Right lobe of liver (tissue), 6 donors: ENCODE data around the gene PSMG4. TPM values are rescaled to one million over a fixed set of nuclear protein-coding genes. Genes with fewer than 3 reads are reported as not detected.
A peak's percentile ranks its signal among the peaks of the same experiment; 100 is the strongest.

Experiments used
- ATAC-seq, 4 donors: fragments of 200-7000 bp; cut with Tn5 transposase; one replicate each; pipeline ENCODE4 v1.9.1; 2020; ENCODE audit warnings: mild to moderate bottlenecking in 4 of 4, moderate library complexity in 4 of 4
- DNase-seq, 3 donors: peaks; one replicate each; pipeline ENCODE4 v3.0.0-alpha.2; 2020
- H3K27ac ChIP-seq, 3 donors: fragments of 200-600 bp; one replicate each; pipeline ENCODE4 v1.8.0; 2022
- H3K27me3 ChIP-seq, 2 donors: fragments of 200-600 bp; one replicate each; pipeline ENCODE4 v1.8.0; 2022
- H3K36me3 ChIP-seq, 4 donors: fragments of 200-600 bp; sonication (generic) in 1 of 4; one replicate each; pipeline versions ENCODE4 v1.5.1 to v1.8.0; 2017 to 2022; ENCODE audit warnings: control low read depth in 1 of 4
- H3K4me1 ChIP-seq, 4 donors: fragments of 200-600 bp; sonication (generic) in 1 of 4; one replicate each; pipeline versions ENCODE4 v1.5.1 to v1.8.0; 2017 to 2022; ENCODE audit warnings: control low read depth in 1 of 4
- H3K4me3 ChIP-seq, 3 donors: fragments of 200-600 bp; one replicate each; pipeline ENCODE4 v1.8.0; 2022
- H3K9me3 ChIP-seq, 4 donors: fragments of 200-600 bp; sonication (generic) in 1 of 4; one replicate each; pipeline versions ENCODE4 v1.5.1 to v1.8.0; 2017 to 2022; ENCODE audit warnings: control low read depth in 1 of 4
- CTCF ChIP-seq, 4 donors: fragments of 200-600 bp in 3 of 4; fragments of 450-650 bp in 1 of 4; IDR thresholded peaks; one replicate each; pipeline versions ENCODE4 v1.5.1 to v1.8.0; 2016 to 2022; ENCODE audit warnings: antibody characterized with exemption in 4 of 4, mild to moderate bottlenecking in 2 of 4
- POLR2A ChIP-seq: fragments of 450-650 bp; IDR thresholded peaks from one replicate; pipeline ENCODE4 v1.6.1; 2017; ENCODE audit warnings: antibody characterized with exemption, mild to moderate bottlenecking
- WGBS: methylation state at CpG from one replicate; pipeline ENCODE4 v1.1.6; 2018; ENCODE audit warnings: low coverage, low lambda C conversion rate; ENCODE audit not compliant: insufficient coverage; ENCODE audit errors: missing lambda C conversion rate; 5-methylcytosine and 5-hydroxymethylcytosine counted together
- intact Hi-C, 2 donors: fragments of 100-400 bp; cut with DNase I; formaldehyde crosslinking; loops; one replicate each; pipeline versions ENCODE4 v1.11.2 to v1.14.1; 2022
- long read RNA-seq: library from polyadenylated mRNA; unstranded; transcript quantifications from one replicate; pipeline ENCODE4 v2.0.0, GENCODE V29; 2019
- total RNA-seq, 6 experiments: library from RNA; depleted of rRNA in 2 of 6; stranded (reverse); fragments of >200 nt in 2 of 6; fragmentation: NEBNext Ultra II Directional in 3 of 6; extraction: Animal tissue kit (Norgen Biotek cat#: 25700) in 3 of 6; gene quantifications; one replicate each; pipeline versions ENCODE4 v1.1.0 to v1.2.4, GENCODE V29; 2016 to 2023
- donor health status: DM: no; HTN: yes; CAD: no.
- donor health status: DM: no; HTN: no; CAD: no.
- donor health status: DM: no; HTN: no; CAD: no.
- donor health status: DM: no; HTN: yes; CAD: no.
- donor health status: DM: no; HTN: yes; CAD: no.

The PSMG4 gene
- total RNA-seq, result 10 to 100 TPM in 5 of 6 experiments, 1 to 10 TPM in 1; 9.4 to 15.4 (median 11.0) TPM
- long read RNA-seq, partial matches to known transcripts, result 0 of 10 reads
- long read RNA-seq, other reads (novel, unspliced or antisense), result 1 of 10 reads

- 0% methylated on average over 6 of the region's 80 CpGs for WGBS
- Histone ChIP-seq H3K9me3 (no peaks in the 10 kb centered on the region), H3K27ac (peak within 1 kb of the TSS; percentile 56 to 83 (median 80)), H3K4me1 (peaks cover 0 to 20% (median 10%) of the 10 kb centered on the region in 4 donors), H3K4me3 (peak within 1 kb of the TSS; percentile 94 to 98 (median 97)), H3K36me3 (peaks cover 0 to 4% (median 0%) of the 10 kb centered on the region in 4 donors), H3K27me3 (no peaks in the 10 kb centered on the region)
- intact Hi-C loops, result loop anchor here in 1 of 2 donors (10.0 kb wide), 1 partner anchor 134 kb away; no protein-coding TSS in a partner anchor
- DNase-seq (peak; percentile 97 to 98 (median 98)), ATAC-seq (peak; percentile 96 to 98 (median 98))
- TF ChIP-seq CTCF (IDR thresholded peaks at IDR 0.05) (no peak), POLR2A (peak; percentile 51)
Measured at GRCh38 chr6:3258720-3259490, at the start of gene PSMG4. PSMG4 (plus strand) TSS chr6:3258947; CDS start chr6:3259023, 76 bp downstream.

- Histone ChIP-seq H3K27ac (no peak overlapping the region), H3K4me1 (no peaks in the 10 kb centered on the region), H3K9me3 (no peaks in the 10 kb centered on the region), H3K4me3 (no peak overlapping the region), H3K27me3 (no peaks in the 10 kb centered on the region), H3K36me3 (no peaks in the 10 kb centered on the region)
- TF ChIP-seq POLR2A, result no peak
- TF ChIP-seq CTCF (IDR thresholded peaks at IDR 0.05), result no peak
- WGBS, result 57% methylated on average over 14 of the region's 17 CpGs
- DNase-seq (no peak), ATAC-seq (peak in 1 of 4 donors; percentile 45)
- intact Hi-C loops, result no loop called here
Measured at GRCh38 chr6:3209114-3210023, 49.4 kb upstream of the PSMG4 start.

- no peak overlapping the region for H3K27ac ChIP-seq
- ATAC-seq (no peak), DNase-seq (no peak)
- H3K9me3 ChIP-seq, result no peaks in the 10 kb centered on the region
- WGBS, result 90% methylated on average over 2 of the region's 9 CpGs
- H3K27me3 ChIP-seq, result no peaks in the 10 kb centered on the region
- H3K4me3 ChIP-seq, result no peak overlapping the region
- H3K36me3 ChIP-seq, result no peaks in the 10 kb centered on the region
- H3K4me1 ChIP-seq, result no peaks in the 10 kb centered on the region
- TF ChIP-seq POLR2A, result no peak
- no peak for TF ChIP-seq CTCF (IDR thresholded peaks at IDR 0.05)
- intact Hi-C loops, result no loop called here
Measured at GRCh38 chr6:3210024-3210610, 48.6 kb upstream of the PSMG4 start.

GRCh38 chr6:3211681-3212080, 47.1 kb upstream of the PSMG4 start:
- 43% methylated on average over 2 of the region's 5 CpGs for WGBS
- H3K4me3 ChIP-seq, result no peak overlapping the region
- H3K36me3 ChIP-seq, result no peaks in the 10 kb centered on the region
- H3K9me3 ChIP-seq, result no peaks in the 10 kb centered on the region
- no peak for TF ChIP-seq POLR2A
- no peak for TF ChIP-seq CTCF (IDR thresholded peaks at IDR 0.05)
- H3K27ac ChIP-seq, result no peak overlapping the region
- intact Hi-C loops, result no loop called here
- H3K4me1 ChIP-seq, result no peaks in the 10 kb centered on the region
- no peaks in the 10 kb centered on the region for H3K27me3 ChIP-seq
- DNase-seq, result no peak
- ATAC-seq, result peak in 1 of 4 donors; percentile 14
